Spinal cord (tissue), 10 donors: ENCODE data around the gene ZNF41. TPM values are rescaled to one million over a fixed set of nuclear protein-coding genes. Genes with fewer than 3 reads are reported as not detected.
"Not testable (repeated sequence)": the region's sequence is repeated elsewhere in the genome, so short reads cannot be mapped to it uniquely, and the experiment has no call there.

Source experiments
- DNase-seq, 6 donors: peaks; one replicate each; pipeline versions ENCODE4 v3.0.0 to v3.0.0-alpha.2; 2013 to 2015; ENCODE audit warnings: low spot score in 6 of 6, low read depth in 4 of 6
- H3K27ac ChIP-seq: one replicate; pipeline ENCODE4 v1.5.1; 2013; ENCODE audit warnings: low read depth, low read length, control low read depth
- H3K27me3 ChIP-seq: one replicate; pipeline ENCODE4 v1.6.1; 2013; ENCODE audit warnings: low read length; ENCODE audit not compliant: control insufficient read depth, insufficient read depth
- H3K36me3 ChIP-seq: one replicate; pipeline ENCODE4 v1.6.1; 2013; ENCODE audit warnings: low read length; ENCODE audit not compliant: control insufficient read depth, insufficient read depth
- H3K4me1 ChIP-seq: one replicate; pipeline ENCODE4 v1.6.1; 2013; ENCODE audit warnings: low read length; ENCODE audit not compliant: control insufficient read depth, insufficient read depth
- H3K4me3 ChIP-seq: one replicate; pipeline ENCODE4 v1.5.1; 2013; ENCODE audit warnings: low read depth, low read length, control low read depth
- H3K9me3 ChIP-seq: one replicate; pipeline ENCODE4 v1.6.1; 2013; ENCODE audit warnings: low read length; ENCODE audit not compliant: control insufficient read depth, insufficient read depth
- WGBS: methylation state at CpG from one replicate; pipeline ENCODE4 v1.1.5; 2013; ENCODE audit warnings: missing lambda C conversion rate; ENCODE audit not compliant: insufficient coverage; 5-methylcytosine and 5-hydroxymethylcytosine counted together
- polyA plus RNA-seq, 2 donors: library from polyadenylated mRNA; unstranded; fragments of 120-200 nt; gene quantifications; one replicate each; pipeline ENCODE4 v1.2.1, GENCODE V29; 2013; ENCODE audit not compliant: insufficient read length in 2 of 2
- total RNA-seq, 2 donors: library from RNA; depleted of rRNA in 1 of 2; stranded (reverse); fragments of 120-200 nt in 1 of 2; fragments of >200 nt in 1 of 2; gene quantifications; one replicate each; pipeline versions ENCODE4 v1.2.3 to v1.2.4, GENCODE V29; 2013 to 2014
- donor health status: healthy.

The ZNF41 gene
- total and polyA plus RNA-seq, 4 donors: 10.1 to 14.2 (median 11.7) TPM

GRCh38 chrX:47497271-47497888 is 14.4 kb upstream of the ZNF41 start:
- no peaks in the 10 kb centered on the region for H3K9me3 ChIP-seq
- H3K36me3 ChIP-seq: no peaks in the 10 kb centered on the region
- no peaks in the 10 kb centered on the region for H3K4me1 ChIP-seq
- no peak overlapping the region for H3K4me3 ChIP-seq
- H3K27ac ChIP-seq: no peak overlapping the region
- H3K27me3 ChIP-seq: no peaks in the 10 kb centered on the region
- DNase-seq: peak in 2 of 6 donors; percentile 29 to 49
- no CpG with 5 or more reads among the region's 2 CpGs for WGBS

- not testable (repeated sequence) for H3K27me3 ChIP-seq, H3K9me3 ChIP-seq, H3K36me3 ChIP-seq, H3K27ac ChIP-seq, H3K4me1 ChIP-seq, H3K4me3 ChIP-seq, DNase-seq
- WGBS: 100% methylated on average over 1 of the region's 4 CpGs
These were observed 9.1 kb upstream of the ZNF41 start for GRCh38 chrX:47492133-47492532.

- 67% methylated on average over 5 of the region's 6 CpGs for WGBS
- Histone ChIP-seq H3K27ac (no peak overlapping the region), H3K4me3 (no peak overlapping the region), H3K27me3 (no peaks in the 10 kb centered on the region), H3K36me3 (no peaks in the 10 kb centered on the region), H3K9me3 (no peaks in the 10 kb centered on the region), H3K4me1 (no peaks in the 10 kb centered on the region)
- DNase-seq: no peak
These were observed 6.7 kb upstream of the ZNF41 start for GRCh38 chrX:47489507-47490275.

- Histone ChIP-seq H3K4me3 (no peak overlapping the region), H3K36me3 (no peaks in the 10 kb centered on the region), H3K27me3 (no peaks in the 10 kb centered on the region), H3K4me1 (no peaks in the 10 kb centered on the region), H3K27ac (peak overlapping the region; percentile 6), H3K9me3 (no peaks in the 10 kb centered on the region)
- no peak for DNase-seq
- no CpG with 5 or more reads among the region's 2 CpGs for WGBS
These were observed 1.9 kb upstream of the ZNF41 start for GRCh38 chrX:47484885-47485284.

GRCh38 chrX:47483306-47484268 is 565 bp upstream of the ZNF41 start:
- Histone ChIP-seq H3K27ac (peak overlapping the region; percentile 88), H3K9me3 (no peaks in the 10 kb centered on the region)

GRCh38 chrX:47482065-47482511 is 934 bp downstream of the ZNF41 start:
- Histone ChIP-seq H3K27ac (peak overlapping the region; percentile 88), H3K4me3 (peak overlapping the region; percentile 72), H3K27me3 (no peaks in the 10 kb centered on the region), H3K36me3 (no peaks in the 10 kb centered on the region), H3K4me1 (no peaks in the 10 kb centered on the region), H3K9me3 (no peaks in the 10 kb centered on the region)
- DNase-seq: no peak
- WGBS: 29% methylated on average over 8 of the region's 8 CpGs

More at GRCh38 chrX:47483306-47484268, 565 bp upstream of the ZNF41 start:
- peak in 2 of 6 donors; percentile 68 to 69 for DNase-seq
- Histone ChIP-seq H3K4me1 (no peaks in the 10 kb centered on the region), H3K27me3 (no peaks in the 10 kb centered on the region), H3K4me3 (peak overlapping the region; percentile 72), H3K36me3 (no peaks in the 10 kb centered on the region)
- 28% methylated on average over 16 of the region's 24 CpGs for WGBS

- Histone ChIP-seq H3K9me3 (no peaks in the 10 kb centered on the region), H3K27me3 (no peaks in the 10 kb centered on the region), H3K36me3 (no peaks in the 10 kb centered on the region), H3K4me3 (no peak overlapping the region), H3K4me1 (no peaks in the 10 kb centered on the region), H3K27ac (no peak overlapping the region)
- 80% methylated on average over 1 of the region's 2 CpGs for WGBS
- DNase-seq: no peak
These were observed 1.9 kb downstream of the ZNF41 start for GRCh38 chrX:47481160-47481559.

GRCh38 chrX:47480576-47480975 is 2.4 kb downstream of the ZNF41 start:
- Histone ChIP-seq H3K9me3 (no peaks in the 10 kb centered on the region), H3K36me3 (no peaks in the 10 kb centered on the region), H3K4me1 (no peaks in the 10 kb centered on the region), H3K4me3 (no peak overlapping the region), H3K27ac (no peak overlapping the region), H3K27me3 (no peaks in the 10 kb centered on the region)
- no CpG with 5 or more reads among the region's 2 CpGs for WGBS
- no peak for DNase-seq

- Histone ChIP-seq H3K27ac (no peak overlapping the region), H3K27me3 (no peaks in the 10 kb centered on the region), H3K9me3 (no peaks in the 10 kb centered on the region), H3K4me3 (no peak overlapping the region), H3K36me3 (no peaks in the 10 kb centered on the region), H3K4me1 (no peaks in the 10 kb centered on the region)
- DNase-seq: no peak
These were observed 7.5 kb downstream of the ZNF41 start for GRCh38 chrX:47475476-47475875.
